Sciatic nerve (tissue), 2 donors: ENCODE results near the gene IFT22. TPM values are rescaled to one million over a fixed set of nuclear protein-coding genes. Genes with fewer than 3 reads are reported as not detected.
"Not testable (repeated sequence)": the region's sequence is repeated elsewhere in the genome, so short reads cannot be mapped to it uniquely, and the experiment has no call there.

Experiments used
- ATAC-seq: fragments of 200-7000 bp; cut with Tn5 transposase; one replicate; pipeline ENCODE4 v1.9.1; 2020; ENCODE audit warnings: mild to moderate bottlenecking, moderate library complexity
- DNase-seq: peaks from one replicate; pipeline ENCODE4 v3.0.0-alpha.2; 2020; ENCODE audit warnings: low spot score
- intact Hi-C: fragments of 100-400 bp; cut with DNase I; formaldehyde crosslinking; loops from one replicate; pipeline ENCODE4 v1.14.2; 2022
- total RNA-seq: library from RNA; stranded (reverse); fragmentation: NEBNext Ultra II Directional; extraction: Animal tissue kit (Norgen Biotek cat#: 25700); gene quantifications from one replicate; pipeline ENCODE4 v1.2.1, GENCODE V29; 2021
- donor health status: DM: no; HTN: no; CAD: no.
- donor health status: DM: no; HTN: no; CAD: no.

IFT22 gene
- total RNA-seq, 1 donor from 2014 or later = 18.8 TPM

- intact Hi-C loops = no loop called here
- DNase-seq (no peak), ATAC-seq (no peak)
Measured at GRCh38 chr7:101288439-101288838, 33.2 kb downstream of the IFT22 start.

- no peak for ATAC-seq
- DNase-seq = no peak
- intact Hi-C loops = no loop called here
Measured at GRCh38 chr7:101287032-101287431, 34.6 kb downstream of the IFT22 start.

- intact Hi-C loops, ATAC-seq, DNase-seq: not testable (repeated sequence)
Measured at GRCh38 chr7:101285880-101286279, 35.7 kb downstream of the IFT22 start.

GRCh38 chr7:101285171-101285570 is 36.4 kb downstream of the IFT22 start:
- no peak for ATAC-seq
- intact Hi-C loops = no loop called here
- no peak for DNase-seq

- DNase-seq, ATAC-seq: not testable (repeated sequence)
- intact Hi-C loops = loop anchor here (5.0 kb wide), 1 partner anchor 139 kb away; no protein-coding TSS in a partner anchor
Measured at GRCh38 chr7:101280912-101281311, 40.7 kb downstream of the IFT22 start.

GRCh38 chr7:101278461-101279292 is 42.9 kb downstream of the IFT22 start:
- DNase-seq (no peak), ATAC-seq (no peak)
- intact Hi-C loops = no loop called here

GRCh38 chr7:101277155-101277554 is 44.5 kb downstream of the IFT22 start:
- intact Hi-C loops = no loop called here
- ATAC-seq (no peak), DNase-seq (no peak)

- intact Hi-C loops = no loop called here
- DNase-seq (no peak), ATAC-seq (no peak)
Measured at GRCh38 chr7:101273206-101273605, 48.4 kb downstream of the IFT22 start.

- no peak for DNase-seq
- no peak for ATAC-seq
- intact Hi-C loops = no loop called here
Measured at GRCh38 chr7:101271021-101271420, 50.6 kb downstream of the IFT22 start.

GRCh38 chr7:101269664-101270063 is 51.9 kb downstream of the IFT22 start:
- intact Hi-C loops = no loop called here
- DNase-seq = no peak
- no peak for ATAC-seq

- DNase-seq (no peak), ATAC-seq (no peak)
- intact Hi-C loops = no loop called here
Measured at GRCh38 chr7:101265622-101266516, 55.7 kb downstream of the IFT22 start.

GRCh38 chr7:101264102-101264706 is 57.4 kb downstream of the IFT22 start:
- DNase-seq, intact Hi-C loops: not testable (repeated sequence)
- ATAC-seq = peak; percentile 42

Other genes starting within 250 kb of the IFT22 start
- 47.1 TPM for gene TRIM56, start 236.3 kb downstream of the IFT22 start, total RNA-seq
- 7.0 TPM for gene SERPINE1, start 194.7 kb downstream of the IFT22 start, total RNA-seq
- 22.1 TPM for gene AP1S1, start 167.3 kb downstream of the IFT22 start, total RNA-seq
- not detected for gene VGF, start 156.2 kb downstream of the IFT22 start, total RNA-seq
- gene NAT16, start 141.5 kb downstream of the IFT22 start, total RNA-seq = not detected
- gene MOGAT3, start 120.8 kb downstream of the IFT22 start, total RNA-seq = not detected
- 89.7 TPM for gene PLOD3, start 104.2 kb downstream of the IFT22 start, total RNA-seq
- 44.3 TPM for gene ZNHIT1, start 103.6 kb downstream of the IFT22 start, total RNA-seq
- gene CLDN15, start 84.0 kb downstream of the IFT22 start, total RNA-seq = 17.4 TPM
- 231 TPM for gene FIS1, start 76.7 kb downstream of the IFT22 start, total RNA-seq
- 0.09 TPM for gene COL26A1, start 41.1 kb upstream of the IFT22 start, total RNA-seq